Fibroblast of villous mesenchyme (primary cell): ENCODE measurements around the gene SHISAL1. TPM values are rescaled to one million over a fixed set of nuclear protein-coding genes. Genes with fewer than 3 reads are reported as not detected.

Experiments used
- DNase-seq: peaks from one replicate; pipeline ENCODE4 v3.0.0-alpha.2; 2010; ENCODE audit warnings: low read depth
- H3K4me3 ChIP-seq: 2 replicates; pipeline ENCODE4 v1.5.1; 2011; ENCODE audit warnings: low read depth, mild to moderate bottlenecking, low read length
- CTCF ChIP-seq: IDR thresholded peaks from 2 replicates; pipeline ENCODE4 v1.5.1; 2012; ENCODE audit warnings: low read depth, mild to moderate bottlenecking, low read length; ENCODE audit not compliant: insufficient read depth
- total RNA-seq: library from RNA; depleted of rRNA; stranded (reverse); fragments of >200 nt; gene quantifications from 2 replicates; pipeline ENCODE4 v1.2.3, GENCODE V29; 2012

SHISAL1 gene
- total RNA-seq, 1 donor: 3.0 TPM

GRCh38 chr22:44254811-44255210, 57.9 kb downstream of the SHISAL1 start:
- no peak overlapping the region for H3K4me3 ChIP-seq
- TF ChIP-seq CTCF: no peak
- DNase-seq: no peak

GRCh38 chr22:44249376-44250147, 63.2 kb downstream of the SHISAL1 start:
- TF ChIP-seq CTCF: no peak
- DNase-seq: no peak
- no peak overlapping the region for H3K4me3 ChIP-seq

- DNase-seq: no peak
- H3K4me3 ChIP-seq: no peak overlapping the region
- no peak for TF ChIP-seq CTCF
These were observed 63.8 kb downstream of the SHISAL1 start for GRCh38 chr22:44248926-44249325.

- H3K4me3 ChIP-seq: no peak overlapping the region
- no peak for DNase-seq
- TF ChIP-seq CTCF: no peak
These were observed 64.5 kb downstream of the SHISAL1 start for GRCh38 chr22:44247923-44248892.

GRCh38 chr22:44247346-44247745, 65.4 kb downstream of the SHISAL1 start:
- no peak for DNase-seq
- no peak for TF ChIP-seq CTCF
- H3K4me3 ChIP-seq: no peak overlapping the region

GRCh38 chr22:44246615-44247326, 66.0 kb downstream of the SHISAL1 start:
- H3K4me3 ChIP-seq: no peak overlapping the region
- TF ChIP-seq CTCF: no peak

More at GRCh38 chr22:44246615-44247326, 66.0 kb downstream of the SHISAL1 start:
- no peak for DNase-seq
